HG02588 (cell line): ENCODE data around the gene TBC1D2B.
A peak's percentile ranks its signal among the peaks of the same experiment; 100 is the strongest.
"Not testable (repeated sequence)": the region's sequence is repeated elsewhere in the genome, so short reads cannot be mapped to it uniquely, and the experiment has no call there.

Experiments
- ATAC-seq: cut with Tn5 transposase; IDR thresholded peaks from one replicate; pipeline ENCODE4 v1.9.1; 2021; ENCODE audit warnings: mild to moderate bottlenecking, moderate library complexity; ENCODE audit not compliant: unreplicated experiment

The TBC1D2B gene

GRCh38 chr15:78007211-78007931 is 70.1 kb downstream of the TBC1D2B start:
- no peak for ATAC-seq

- no peak for ATAC-seq
Observed at GRCh38 chr15:78006567-78007205, 70.8 kb downstream of the TBC1D2B start.

- ATAC-seq = no peak
Observed at GRCh38 chr15:78004919-78005634, 72.4 kb downstream of the TBC1D2B start.

GRCh38 chr15:78004222-78004727 is 73.2 kb downstream of the TBC1D2B start:
- ATAC-seq = no peak

GRCh38 chr15:78003539-78004008 is 73.9 kb downstream of the TBC1D2B start:
- no peak for ATAC-seq

- no peak for ATAC-seq
Observed at GRCh38 chr15:78002996-78003395, 74.5 kb downstream of the TBC1D2B start.

- ATAC-seq = no peak
Observed at GRCh38 chr15:78001656-78002055, 75.9 kb downstream of the TBC1D2B start.

- ATAC-seq = no peak
Observed at GRCh38 chr15:78000927-78001249, 76.6 kb downstream of the TBC1D2B start.

GRCh38 chr15:78000091-78000926 is 77.2 kb downstream of the TBC1D2B start:
- ATAC-seq = no peak

- ATAC-seq = no peak
Observed at GRCh38 chr15:77999486-77999885, 78.0 kb downstream of the TBC1D2B start.

- ATAC-seq = no peak
Observed at GRCh38 chr15:77998592-77998991, 78.9 kb downstream of the TBC1D2B start.

- not testable (repeated sequence) for ATAC-seq
Observed at GRCh38 chr15:77997761-77998554, 79.6 kb downstream of the TBC1D2B start.

GRCh38 chr15:77997221-77997620 is 80.3 kb downstream of the TBC1D2B start:
- ATAC-seq = not testable (repeated sequence)

GRCh38 chr15:77996713-77997171 is 80.8 kb downstream of the TBC1D2B start:
- not testable (repeated sequence) for ATAC-seq

- not testable (repeated sequence) for ATAC-seq
Observed at GRCh38 chr15:77996226-77996625, 81.3 kb downstream of the TBC1D2B start.

GRCh38 chr15:77995537-77995918 is 82.0 kb downstream of the TBC1D2B start:
- not testable (repeated sequence) for ATAC-seq

- ATAC-seq = not testable (repeated sequence)
Observed at GRCh38 chr15:77994893-77995536, 82.5 kb downstream of the TBC1D2B start.

- peak; percentile 77 for ATAC-seq
Observed at GRCh38 chr15:77993970-77994693, 83.4 kb downstream of the TBC1D2B start.
